HTR-8/SVneo (cell line): ENCODE data around the gene CLSTN3.
"Not testable (repeated sequence)": the region's sequence is repeated elsewhere in the genome, so short reads cannot be mapped to it uniquely, and the experiment has no call there.

Source experiments
- DNase-seq: peaks from one replicate; pipeline ENCODE4 v3.0.0; 2011; ENCODE audit warnings: low spot score, mixed read lengths; ENCODE audit not compliant: insufficient read length
- FAIRE-seq: peaks from 2 replicates; lab custom pipeline; 2011; peaks lifted over from hg19 to GRCh38; lab: Jason Lieb, UNC

CLSTN3 gene

GRCh38 chr12:7171854-7172253 lies 41.7 kb downstream of the CLSTN3 start:
- DNase-seq = no peak
- FAIRE-seq = no peak

DNA sequence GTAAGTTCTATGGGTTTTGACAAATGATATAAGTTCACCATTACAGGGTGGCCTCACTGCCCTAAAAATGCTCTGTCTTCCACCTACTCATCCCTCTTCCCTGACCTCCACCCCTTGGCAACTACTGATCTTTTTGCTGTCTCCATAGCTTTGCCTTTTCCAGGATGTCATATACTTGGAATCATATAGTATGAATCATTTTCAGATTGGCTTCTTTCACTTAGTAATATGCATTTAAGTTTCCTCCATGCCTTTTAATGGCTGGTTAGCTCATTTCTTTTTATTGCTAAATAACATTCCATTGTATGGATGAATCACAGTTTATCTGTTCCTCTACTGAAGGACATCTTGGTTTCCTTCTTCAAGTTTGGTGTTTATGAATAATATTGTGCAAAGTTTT lies 45.3 kb downstream of the CLSTN3 start:
- DNase-seq (no peak), FAIRE-seq (peak; percentile 26)

DNA sequence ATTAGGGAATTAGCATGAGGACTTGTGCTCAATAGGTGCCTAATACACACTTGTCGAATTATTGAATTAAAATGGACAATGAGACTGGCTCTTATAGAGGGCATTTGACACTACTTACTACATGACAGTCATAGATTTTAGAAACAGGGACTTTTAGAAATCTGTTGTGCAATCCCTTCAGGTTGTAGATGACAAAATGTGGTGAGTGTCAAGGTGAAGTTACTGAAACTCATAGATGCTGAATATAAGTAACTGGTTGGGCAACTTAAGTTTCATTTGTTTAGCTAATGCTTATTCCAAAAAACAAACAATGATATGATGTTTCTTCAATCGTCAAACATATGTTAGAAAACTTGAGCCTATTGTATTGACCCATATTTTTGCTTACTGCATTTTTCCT lies 46.4 kb downstream of the CLSTN3 start:
- DNase-seq = no peak
- FAIRE-seq = no peak

DNA sequence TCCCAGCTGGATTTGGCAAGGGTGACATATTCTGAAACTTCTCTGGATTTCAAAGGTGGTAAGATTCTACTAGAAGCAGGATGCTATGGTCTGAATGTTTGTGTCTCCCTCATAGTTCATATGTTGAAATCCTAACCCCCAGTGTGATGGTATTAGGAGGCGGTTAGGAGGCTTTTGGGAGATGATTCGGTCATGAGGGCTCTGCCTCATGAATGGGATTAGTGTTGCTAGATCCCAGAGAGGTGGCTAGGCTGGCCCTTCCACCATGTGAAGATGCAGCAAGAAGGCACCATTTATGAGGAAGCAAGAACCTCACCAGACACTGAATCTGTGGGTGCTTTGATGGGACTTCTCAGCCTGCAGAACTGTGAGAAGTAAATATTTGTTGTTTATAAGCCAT lies 48.3 kb downstream of the CLSTN3 start:
- DNase-seq (no peak), FAIRE-seq (no peak)

- FAIRE-seq (no peak), DNase-seq (no peak)
These were observed 50.5 kb downstream of the CLSTN3 start for GRCh38 chr12:7180685-7181084.

- not testable (repeated sequence) for DNase-seq, FAIRE-seq
These were observed 55.9 kb downstream of the CLSTN3 start for GRCh38 chr12:7186058-7186457.

- DNase-seq (peak; percentile 84), FAIRE-seq (peak; percentile 86)
These were observed 58.6 kb downstream of the CLSTN3 start for GRCh38 chr12:7188562-7189397.

DNA sequence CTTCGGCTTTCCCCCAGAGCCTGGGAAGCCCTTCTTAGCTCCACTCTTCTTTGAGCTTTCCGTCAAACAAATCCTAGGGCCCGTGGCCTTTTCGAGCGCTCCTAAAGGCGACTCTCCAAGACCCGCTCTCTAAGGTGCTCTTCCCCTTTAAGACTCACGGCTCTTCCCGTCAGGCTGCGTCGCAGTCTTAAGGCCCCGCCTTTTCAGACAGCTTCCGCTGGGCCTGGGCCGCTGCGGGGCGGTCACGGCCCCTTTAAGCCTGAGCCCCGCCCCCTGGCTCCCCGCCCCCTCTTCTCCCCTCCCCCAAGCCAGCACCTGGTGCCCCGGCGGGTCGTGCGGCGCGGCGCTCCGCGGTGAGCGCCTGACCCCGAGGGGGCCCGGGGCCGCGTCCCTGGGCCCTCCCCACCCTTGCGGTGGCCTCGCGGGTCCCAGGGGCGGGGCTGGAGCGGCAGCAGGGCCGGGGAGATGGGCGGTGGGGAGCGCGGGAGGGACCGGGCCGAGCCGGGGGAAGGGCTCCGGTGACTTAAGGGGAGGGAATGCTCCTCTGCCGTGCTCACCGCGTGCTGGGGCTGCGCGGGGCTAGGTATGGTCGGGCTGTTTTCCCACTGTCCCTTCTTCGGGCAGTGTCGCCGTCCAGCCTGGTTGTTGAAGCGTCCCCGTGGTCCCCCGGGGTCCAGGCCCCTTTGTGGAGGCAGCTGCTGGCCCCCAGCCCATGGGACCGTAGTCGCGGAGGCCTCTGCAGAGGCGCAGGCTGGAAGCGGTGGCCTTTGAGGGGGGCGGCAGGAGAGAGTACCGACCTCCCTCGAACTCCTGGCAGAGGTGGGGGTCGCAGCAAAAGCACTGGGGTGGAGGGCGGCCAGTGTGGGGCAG lies 59.5 kb downstream of the CLSTN3 start, which contains the start of gene PEX5:
TSS of gene PEX5 (plus strand) at position 289 of the 870 bp plus-strand sequence. CDS start 692 bp downstream, outside the sequence.
- peak; percentile 44 for FAIRE-seq
- peak; percentile 95 for DNase-seq

GRCh38 chr12:7190268-7191055 lies 60.3 kb downstream of the CLSTN3 start:
- DNase-seq (no peak), FAIRE-seq (no peak)

GRCh38 chr12:7193674-7194073 lies 63.5 kb downstream of the CLSTN3 start:
- no peak for FAIRE-seq
- DNase-seq = no peak

DNA sequence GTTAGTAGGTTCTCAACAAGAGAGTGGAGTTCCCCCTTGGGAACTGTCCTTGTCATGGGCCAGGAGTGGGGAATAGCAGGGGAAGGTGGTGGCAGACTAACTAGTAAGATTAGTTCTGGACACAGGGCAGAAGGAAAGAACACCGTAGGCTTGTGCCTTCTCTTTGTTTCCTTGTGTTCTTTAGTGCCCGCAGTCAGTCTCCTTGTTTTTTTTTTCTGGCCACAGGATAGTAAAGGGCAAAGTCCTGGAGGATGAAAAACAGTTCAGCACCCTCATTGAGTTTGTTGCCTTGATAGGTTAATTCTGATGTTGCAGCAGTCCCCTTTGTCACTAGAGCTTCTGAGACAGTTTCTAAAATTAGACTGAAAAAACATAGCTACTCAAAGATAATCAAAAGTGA lies 67.7 kb downstream of the CLSTN3 start:
- no peak for FAIRE-seq

DNA sequence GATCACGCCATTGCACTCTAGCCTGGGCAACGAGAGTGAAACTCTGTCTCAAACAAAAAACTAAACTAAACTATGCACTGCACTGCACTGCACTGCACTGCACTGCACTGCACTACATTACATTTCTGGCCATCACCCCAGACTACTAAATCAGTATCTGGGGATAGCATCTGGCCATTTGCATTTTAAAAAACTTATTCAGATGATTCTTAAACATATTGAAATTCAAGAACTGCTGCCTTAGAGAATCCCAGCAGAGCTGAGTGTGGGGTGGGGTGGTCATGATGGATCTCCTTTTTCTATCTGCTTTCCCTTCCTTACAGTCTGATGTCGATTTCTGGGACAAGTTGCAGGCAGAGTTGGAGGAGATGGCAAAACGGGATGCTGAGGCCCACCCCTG lies 72.9 kb downstream of the CLSTN3 start:
- FAIRE-seq = no peak
- DNase-seq = no peak

More for the DNA sequence above, 67.7 kb downstream of the CLSTN3 start:
- DNase-seq = no peak

DNA sequence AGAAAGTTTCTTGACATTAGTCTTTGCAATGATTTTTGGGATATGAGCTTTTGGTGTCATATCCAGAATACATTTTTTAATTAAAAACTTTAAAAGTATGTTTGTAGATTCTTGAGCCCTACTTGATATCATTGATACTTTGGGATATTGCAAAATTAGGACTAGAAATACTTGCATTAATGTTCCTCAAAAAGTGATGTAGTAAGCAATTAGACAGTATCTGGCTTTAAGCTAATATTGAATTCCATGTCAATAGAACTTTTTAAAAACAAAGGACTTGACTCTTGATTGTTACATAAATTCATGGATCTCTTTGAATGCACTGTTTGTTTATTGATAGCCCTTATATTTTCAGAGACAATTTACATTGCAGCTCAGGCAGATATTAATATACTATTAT lies 74.9 kb downstream of the CLSTN3 start:
- no peak for FAIRE-seq
- no peak for DNase-seq

- FAIRE-seq (no peak), DNase-seq (no peak)
These were observed 76.5 kb downstream of the CLSTN3 start for GRCh38 chr12:7206691-7207090.

DNA sequence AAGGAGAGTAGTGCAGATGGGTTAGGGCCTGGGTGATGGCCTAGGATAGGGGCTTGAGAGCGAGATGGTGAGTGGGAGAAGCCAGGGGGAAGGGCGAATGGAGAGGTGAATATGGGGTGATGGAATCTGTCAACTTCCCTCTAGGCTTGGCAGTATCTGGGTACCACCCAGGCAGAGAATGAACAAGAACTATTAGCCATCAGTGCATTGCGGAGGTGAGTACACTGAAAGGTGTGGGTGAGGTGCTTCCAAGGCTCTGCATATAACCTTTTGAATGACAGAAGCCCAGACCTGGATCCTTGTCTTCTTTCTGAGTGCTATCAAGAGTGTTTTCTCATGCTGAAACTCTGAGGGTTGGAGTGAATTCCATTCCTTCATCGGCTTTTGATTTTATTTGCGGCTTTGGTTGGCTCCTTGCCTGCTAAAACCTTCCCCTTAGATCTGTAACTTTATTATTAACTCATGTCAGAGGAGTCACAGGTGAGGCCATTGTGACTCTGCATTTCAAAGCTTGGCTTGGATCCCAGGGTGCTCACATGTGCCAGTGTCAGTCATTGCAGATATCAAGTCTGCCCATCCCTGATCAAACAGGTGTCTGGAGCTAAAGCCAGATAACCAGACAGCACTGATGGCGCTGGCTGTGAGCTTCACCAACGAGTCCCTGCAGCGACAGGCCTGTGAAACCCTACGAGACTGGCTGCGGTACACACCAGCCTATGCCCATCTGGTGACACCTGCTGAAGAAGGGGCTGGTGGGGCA lies 77.9 kb downstream of the CLSTN3 start:
- FAIRE-seq (peak; percentile 72), DNase-seq (no peak)
